Fibroblast of mammary gland (primary cell): ENCODE results near the gene COPS8.

Experiments used
- DNase-seq: peaks from one replicate; pipeline ENCODE4 v3.0.0-alpha.2; 2010; ENCODE audit warnings: low read depth
- H3K4me3 ChIP-seq: 2 replicates; pipeline ENCODE4 v1.5.1; 2011; ENCODE audit warnings: low read depth, mild to moderate bottlenecking, low read length, moderate library complexity; ENCODE audit not compliant: control insufficient read depth
- TF ChIP-seq, protein P1 (sequence below): conservative IDR thresholded peaks from 2 replicates; pipeline ENCODE4 v1.5.1; 2011; ENCODE audit warnings: low read depth, low read length, inconsistent platforms; ENCODE audit not compliant: control insufficient read depth, insufficient read depth

COPS8 gene

GRCh38 chr2:237128845-237129592 lies 43.3 kb downstream of the COPS8 start:
- no peak for DNase-seq
- no peak overlapping the region for H3K4me3 ChIP-seq
- TF ChIP-seq, protein P1, sequence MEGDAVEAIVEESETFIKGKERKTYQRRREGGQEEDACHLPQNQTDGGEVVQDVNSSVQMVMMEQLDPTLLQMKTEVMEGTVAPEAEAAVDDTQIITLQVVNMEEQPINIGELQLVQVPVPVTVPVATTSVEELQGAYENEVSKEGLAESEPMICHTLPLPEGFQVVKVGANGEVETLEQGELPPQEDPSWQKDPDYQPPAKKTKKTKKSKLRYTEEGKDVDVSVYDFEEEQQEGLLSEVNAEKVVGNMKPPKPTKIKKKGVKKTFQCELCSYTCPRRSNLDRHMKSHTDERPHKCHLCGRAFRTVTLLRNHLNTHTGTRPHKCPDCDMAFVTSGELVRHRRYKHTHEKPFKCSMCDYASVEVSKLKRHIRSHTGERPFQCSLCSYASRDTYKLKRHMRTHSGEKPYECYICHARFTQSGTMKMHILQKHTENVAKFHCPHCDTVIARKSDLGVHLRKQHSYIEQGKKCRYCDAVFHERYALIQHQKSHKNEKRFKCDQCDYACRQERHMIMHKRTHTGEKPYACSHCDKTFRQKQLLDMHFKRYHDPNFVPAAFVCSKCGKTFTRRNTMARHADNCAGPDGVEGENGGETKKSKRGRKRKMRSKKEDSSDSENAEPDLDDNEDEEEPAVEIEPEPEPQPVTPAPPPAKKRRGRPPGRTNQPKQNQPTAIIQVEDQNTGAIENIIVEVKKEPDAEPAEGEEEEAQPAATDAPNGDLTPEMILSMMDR: no peak

DNA sequence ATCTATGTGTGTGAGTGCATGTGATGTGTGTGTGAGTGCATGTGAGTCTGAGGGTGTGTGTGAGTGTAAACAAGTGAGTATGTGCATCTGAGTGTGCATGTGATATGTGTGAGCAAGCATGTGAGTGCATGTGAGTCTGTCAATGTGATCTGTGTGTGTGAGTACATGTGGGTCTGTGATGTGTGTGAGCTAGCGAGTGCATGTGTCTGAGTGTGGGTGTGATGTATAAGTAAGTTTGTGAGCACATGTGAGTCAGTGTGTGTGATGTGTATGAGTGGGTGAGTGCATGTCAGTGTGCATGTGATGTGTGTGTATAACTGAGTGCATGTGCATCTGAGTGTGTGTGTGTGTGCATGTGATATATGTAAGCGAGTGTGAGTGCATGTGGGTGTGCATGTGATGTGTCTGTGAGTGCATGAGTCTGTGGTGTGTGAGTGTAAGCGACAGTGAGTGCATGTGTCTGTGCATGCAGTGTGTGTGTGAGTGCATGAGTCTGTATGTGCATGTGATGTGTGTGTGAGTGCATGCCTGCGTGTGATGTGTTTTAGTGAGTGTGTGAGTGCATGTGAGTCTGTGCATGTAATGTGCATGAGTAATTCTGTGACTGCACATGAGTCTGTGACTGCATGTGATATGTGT lies 44.1 kb downstream of the COPS8 start:
- H3K4me3 ChIP-seq: no peak overlapping the region
- no peak for DNase-seq
- TF ChIP-seq, protein P1: no peak

GRCh38 chr2:237130562-237131421 lies 45.1 kb downstream of the COPS8 start:
- DNase-seq: no peak
- TF ChIP-seq, protein P1: no peak

DNA sequence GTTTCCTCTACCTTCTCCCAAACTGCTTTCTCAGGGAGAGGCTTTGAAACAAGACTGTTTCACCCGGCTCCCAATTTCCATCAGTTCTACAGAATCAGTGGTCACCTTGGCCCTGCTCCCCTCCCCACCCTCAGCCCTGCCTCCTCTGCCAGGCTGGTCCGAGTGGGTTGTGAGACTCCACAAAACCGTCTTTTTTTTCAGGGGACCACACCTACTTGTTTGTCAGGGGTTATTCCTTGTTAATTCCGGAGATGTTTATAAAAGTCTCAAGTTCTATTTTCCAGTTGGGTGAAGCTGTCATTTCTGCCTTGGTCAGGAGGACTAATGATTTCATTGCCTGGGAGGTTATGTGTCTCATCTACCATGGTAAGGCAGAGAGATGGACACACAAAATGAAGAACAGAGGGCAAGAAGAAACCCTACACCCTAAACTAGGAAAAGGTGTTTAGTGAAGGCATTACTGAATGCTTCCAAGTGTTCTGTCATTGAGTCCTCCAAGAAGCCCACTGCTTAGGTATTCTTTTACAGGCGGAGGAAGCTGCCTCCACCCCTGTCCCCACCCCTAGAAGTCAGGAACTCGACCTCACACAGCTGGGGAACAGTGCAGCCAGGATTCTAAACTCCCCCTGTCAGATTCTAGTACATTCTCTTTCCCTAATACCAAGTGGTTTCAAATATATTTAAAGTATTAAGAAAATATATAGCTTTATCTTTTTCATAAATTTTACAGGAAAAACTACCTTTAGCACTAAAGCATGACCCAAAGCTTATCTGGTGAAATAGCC lies 46.3 kb downstream of the COPS8 start:
- peak; percentile 45 for DNase-seq
- TF ChIP-seq, protein P1: no peak
- no peak overlapping the region for H3K4me3 ChIP-seq

More at GRCh38 chr2:237130562-237131421, 45.1 kb downstream of the COPS8 start:
- H3K4me3 ChIP-seq: no peak overlapping the region

DNA sequence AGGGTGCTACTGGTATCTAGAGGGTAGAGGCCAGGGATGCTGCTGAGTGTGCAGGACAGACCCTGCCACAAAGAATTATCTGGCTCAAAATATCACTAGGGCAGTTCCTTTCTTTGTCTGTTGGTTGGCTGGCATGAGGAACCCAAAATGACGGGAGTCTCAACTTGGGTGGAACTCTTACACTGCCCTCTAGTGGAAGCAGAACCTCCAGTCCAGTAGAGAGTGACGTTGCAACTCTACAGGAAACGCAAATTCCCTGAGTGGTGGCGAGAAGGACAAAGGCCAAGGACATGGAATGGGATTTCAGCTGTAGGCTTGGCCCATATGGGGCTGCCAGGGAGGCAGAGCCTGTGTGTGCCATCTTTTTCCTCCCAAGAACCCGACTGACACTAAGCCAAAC lies 47.1 kb downstream of the COPS8 start:
- no peak for DNase-seq
- TF ChIP-seq, protein P1: peak; percentile 21
- no peak overlapping the region for H3K4me3 ChIP-seq

GRCh38 chr2:237134321-237135230 lies 48.9 kb downstream of the COPS8 start:
- no peak for DNase-seq
- no peak overlapping the region for H3K4me3 ChIP-seq
- TF ChIP-seq, protein P1: no peak
